H1 (cell line): ENCODE measurements around the gene IQCN. TPM values are rescaled to one million over a fixed set of nuclear protein-coding genes. Genes with fewer than 3 reads are reported as not detected.

Experiments used
- CTCF ChIA-PET: fragments of 300-600 bp; sonication (Branson Sonifier 250); formaldehyde crosslinking; loops from one replicate; lab custom pipeline; 2021; ENCODE audit not compliant: partially characterized antibody; lab: Charles Lee
- POLR2A ChIA-PET: fragments of 300-600 bp; sonication (Branson Sonifier 250); formaldehyde crosslinking; loops from one replicate; lab custom pipeline; 2021; ENCODE audit warnings: inconsistent platforms; ENCODE audit not compliant: partially characterized antibody; lab: Charles Lee
- DNase-seq, 2 experiments: peaks; one replicate each; pipeline versions ENCODE4 v3.0.0 to v3.0.0-alpha.2; 2010 to 2022; ENCODE audit warnings: low spot score in 2 of 2, low read depth in 1 of 2, mixed read lengths in 1 of 2
- FAIRE-seq: peaks from 2 replicates; lab custom pipeline; 2011; peaks lifted over from hg19 to GRCh38; lab: Jason Lieb, UNC
- H2AFZ ChIP-seq: 2 replicates; pipeline ENCODE4 v1.8.1; 2012; ENCODE audit warnings: low read length, inconsistent platforms
- H2AK5ac ChIP-seq: 2 replicates; pipeline ENCODE4 v1.6.1; 2013; ENCODE audit warnings: low read depth, low read length
- H2BK120ac ChIP-seq: replicated peaks from 2 replicates; pipeline ENCODE3; 2013; ENCODE audit warnings: low read depth, low read length, inconsistent platforms
- H2BK12ac ChIP-seq: 2 replicates; pipeline ENCODE4 v1.6.1; 2013; ENCODE audit warnings: low read depth, low read length
- H2BK15ac ChIP-seq: 2 replicates; pipeline ENCODE4 v1.6.1; 2013; ENCODE audit warnings: low read length
- H2BK20ac ChIP-seq: 2 replicates; pipeline ENCODE4 v1.6.1; 2013; ENCODE audit warnings: low read length
- H2BK5ac ChIP-seq: 2 replicates; pipeline ENCODE4 v1.6.1; 2013; ENCODE audit warnings: low read depth, low read length
- H3K14ac ChIP-seq: 2 replicates; pipeline ENCODE4 v1.6.1; 2013; ENCODE audit warnings: inconsistent platforms; ENCODE audit not compliant: insufficient read length
- H3K18ac ChIP-seq: 2 replicates; pipeline ENCODE4 v1.6.1; 2013; ENCODE audit warnings: low read length; ENCODE audit errors: extremely low read depth
- H3K23ac ChIP-seq: 2 replicates; pipeline ENCODE4 v1.6.1; 2013; ENCODE audit warnings: inconsistent platforms; ENCODE audit not compliant: insufficient read length
- H3K23me2 ChIP-seq: 2 replicates; pipeline ENCODE4 v1.6.1; 2013; ENCODE audit warnings: low read depth, low read length
- H3K27ac ChIP-seq: 2 replicates; pipeline ENCODE4 v1.6.1; 2011; ENCODE audit warnings: low read depth, low read length, inconsistent platforms
- H3K27me3 ChIP-seq, 4 experiments: replicated peaks in 1 of 4; 1 replicate in 1 of 4; 2 replicates in 3 of 4; pipeline versions ENCODE4 v1.6.1 to v1.8.1; 2011 to 2013; ENCODE audit warnings: low read length in 3 of 4, mild to moderate bottlenecking in 3 of 4, inconsistent platforms in 2 of 4, mixed read lengths in 2 of 4, moderate library complexity in 1 of 4; ENCODE audit not compliant: control insufficient read depth in 3 of 4, insufficient read depth in 3 of 4; ENCODE audit errors: extremely low read depth in 1 of 4
- H3K36me3 ChIP-seq, 4 experiments: 2 replicates each; pipeline versions ENCODE4 v1.6.1 to v1.8.1; 2011 to 2013; ENCODE audit warnings: mild to moderate bottlenecking in 4 of 4, low read length in 3 of 4, moderate library complexity in 2 of 4, control low read depth in 1 of 4, inconsistent platforms in 1 of 4; ENCODE audit not compliant: insufficient read depth in 4 of 4, control insufficient read depth in 2 of 4
- H3K4ac ChIP-seq: replicated peaks from 2 replicates; pipeline ENCODE3; 2013; ENCODE audit warnings: low read length, low read depth, mixed read lengths, inconsistent platforms; ENCODE audit not compliant: insufficient read length
- H3K4me1 ChIP-seq, 4 experiments: replicated peaks in 1 of 4; 1 replicate in 1 of 4; 2 replicates in 3 of 4; pipeline versions ENCODE4 v1.6.1 to v1.8.1; 2011 to 2013; ENCODE audit warnings: low read length in 3 of 4, inconsistent platforms in 2 of 4, mixed read lengths in 1 of 4; ENCODE audit not compliant: insufficient read depth in 4 of 4, control insufficient read depth in 3 of 4
- H3K4me2 ChIP-seq, 2 experiments: 2 replicates each; pipeline versions ENCODE4 v1.6.1 to v1.8.1; 2011 to 2013; ENCODE audit warnings: low read depth in 2 of 2, low read length in 2 of 2, control low read depth in 1 of 2, inconsistent platforms in 1 of 2, mild to moderate bottlenecking in 1 of 2; ENCODE audit not compliant: insufficient read depth in 1 of 2
- H3K4me3 ChIP-seq, 4 experiments: fragments of 200-600, 300-600 bp in 1 of 4; sonication (generic), shearing (Covaris generic), sonication (Bioruptor Twin) in 1 of 4; 2 replicates each; pipeline versions ENCODE4 v1.5.1 to v1.8.1; 2011 to 2016; ENCODE audit warnings: low read length in 4 of 4, low read depth in 3 of 4, control low read depth in 2 of 4, inconsistent platforms in 2 of 4, mild to moderate bottlenecking in 2 of 4, mixed read lengths in 1 of 4, moderate library complexity in 1 of 4; ENCODE audit not compliant: insufficient read depth in 2 of 4; ENCODE audit errors: extremely low read depth in 1 of 4
- H3K56ac ChIP-seq: replicated peaks from 2 replicates; pipeline ENCODE3; 2013; ENCODE audit warnings: low read depth, mild to moderate bottlenecking, mixed read lengths, low read length, inconsistent platforms; ENCODE audit not compliant: insufficient read length
- H3K79me1 ChIP-seq: 2 replicates; pipeline ENCODE4 v1.6.1; 2013; ENCODE audit warnings: low read depth, low read length, control low read depth
- H3K79me2 ChIP-seq, 2 experiments: 2 replicates each; pipeline versions ENCODE4 v1.6.1 to v1.8.1; 2012 to 2013; ENCODE audit warnings: low read length in 2 of 2, mild to moderate bottlenecking in 2 of 2, inconsistent platforms in 1 of 2; ENCODE audit not compliant: insufficient read depth in 2 of 2, control insufficient read depth in 1 of 2
- H3K9ac ChIP-seq, 4 experiments: replicated peaks in 1 of 4; 1 replicate in 1 of 4; 2 replicates in 3 of 4; pipeline versions ENCODE4 v1.6.1 to v1.8.1; 2011 to 2013; ENCODE audit warnings: low read depth in 3 of 4, low read length in 3 of 4, control low read depth in 2 of 4, mild to moderate bottlenecking in 2 of 4, moderate library complexity in 2 of 4, inconsistent platforms in 1 of 4; ENCODE audit errors: extremely low read depth in 1 of 4
- H3K9me3 ChIP-seq, 2 experiments: 2 replicates each; pipeline versions ENCODE4 v1.6.1 to v1.8.1; 2012 to 2013; ENCODE audit warnings: mild to moderate bottlenecking in 2 of 2, moderate library complexity in 2 of 2, control low read depth in 1 of 2, inconsistent platforms in 1 of 2, low read depth in 1 of 2, low read length in 1 of 2, mixed read lengths in 1 of 2; ENCODE audit not compliant: insufficient read depth in 2 of 2
- H4K20me1 ChIP-seq, 2 experiments: replicated peaks in 1 of 2; 2 replicates each; pipeline versions ENCODE3 to v1.8.1; 2011 to 2013; ENCODE audit warnings: inconsistent platforms in 2 of 2, low read length in 2 of 2, mild to moderate bottlenecking in 1 of 2; ENCODE audit not compliant: insufficient read depth in 2 of 2, control insufficient read depth in 1 of 2
- H4K5ac ChIP-seq: 2 replicates; pipeline ENCODE4 v1.6.1; 2013; ENCODE audit warnings: low read length, low read depth, mixed read lengths, inconsistent platforms; ENCODE audit not compliant: insufficient read length
- H4K8ac ChIP-seq: 2 replicates; pipeline ENCODE4 v1.8.0; 2013; ENCODE audit warnings: mild to moderate bottlenecking, moderate library complexity, low read length, inconsistent platforms; ENCODE audit not compliant: insufficient read depth; ENCODE audit errors: extremely low read depth
- H4K91ac ChIP-seq: replicated peaks from 2 replicates; pipeline ENCODE3; 2013; ENCODE audit warnings: low read length, mixed read lengths, inconsistent platforms; ENCODE audit not compliant: insufficient read length
- E2F6 ChIP-seq: IDR thresholded peaks from 2 replicates; pipeline ENCODE4 v1.6.1; 2012; ENCODE audit warnings: inconsistent platforms
- EGR1 ChIP-seq: IDR thresholded peaks from 2 replicates; pipeline ENCODE4 v1.6.1; 2011; ENCODE audit warnings: low read depth, low read length, borderline replicate concordance
- KDM4A ChIP-seq: IDR thresholded peaks from one replicate; pipeline ENCODE4 v1.7.1; 2012; ENCODE audit warnings: low read depth, mild to moderate bottlenecking, moderate library complexity, low read length, inconsistent platforms; ENCODE audit not compliant: severe bottlenecking
- MAFK ChIP-seq: IDR thresholded peaks from 2 replicates; pipeline ENCODE4 v1.6.1; 2012; ENCODE audit warnings: low read depth, mild to moderate bottlenecking, improper control_type of control experiment, low read length
- PHF8 ChIP-seq: fragments of 200-600 bp; sonication (generic); conservative IDR thresholded peaks from 2 replicates; pipeline ENCODE4 v1.7.1; 2012; ENCODE audit warnings: low read depth, mild to moderate bottlenecking, inconsistent platforms, low read length, moderate library complexity
- POU5F1 ChIP-seq: IDR thresholded peaks from 2 replicates; pipeline ENCODE4 v1.6.1; 2011; ENCODE audit warnings: low read depth, mild to moderate bottlenecking, low read length, moderate library complexity
- SAP30 ChIP-seq: fragments of 300-600 bp; sonication (generic); IDR thresholded peaks from 2 replicates; pipeline ENCODE4 v1.7.1; 2012; ENCODE audit warnings: low read length, moderate library complexity, mild to moderate bottlenecking, inconsistent platforms; ENCODE audit not compliant: insufficient read depth, insufficient replicate concordance
- SP4 ChIP-seq: IDR thresholded peaks from 2 replicates; pipeline ENCODE4 v1.6.1; 2012; ENCODE audit warnings: low read length, inconsistent platforms
- WGBS, 2 experiments: shearing (Covaris generic) in 1 of 2; methylation state at CpG; one replicate each; pipeline versions ENCODE4 v1.1.6 to v1.1.7; 2013 to 2015; ENCODE audit warnings: low lambda C conversion rate in 2 of 2, mixed read lengths in 2 of 2, inconsistent platforms in 1 of 2, low coverage in 1 of 2, missing lambda C conversion rate in 1 of 2; ENCODE audit not compliant: insufficient replicate concordance in 2 of 2, insufficient coverage in 1 of 2, insufficient read length in 1 of 2; ENCODE audit errors: extremely low coverage in 1 of 2, missing lambda C conversion rate in 1 of 2; 5-methylcytosine and 5-hydroxymethylcytosine counted together
- polyA plus RNA-seq, 7 experiments: library from polyadenylated mRNA; depleted of rRNA in 3 of 7; stranded (reverse) in 5 of 7; unstranded in 2 of 7; fragments of >200 nt in 5 of 7; fragments of 200-250 nt in 2 of 7; gene quantifications; 1 replicate in 5 of 7; 2 replicates in 1 of 7; 4 replicates in 1 of 7; pipeline versions ENCODE4 v1.2.1 to v1.2.3, GENCODE V29; 2011 to 2013; ENCODE audit warnings: missing spikeins in 2 of 7, mixed read lengths in 2 of 7
- total RNA-seq: library from RNA; stranded (reverse); fragmentation: NEBNext Ultra II Directional; extraction: Animal tissue kit (Norgen Biotek cat#: 25700); gene quantifications from 2 replicates; pipeline ENCODE4 v1.2.1, GENCODE V29; 2021

IQCN gene
- total and polyA plus RNA-seq, 2 of the 8 experiments (the other 6 are each of a cell fraction or from before 2014, with no cell fraction given) = 0.36 to 1.0 TPM

GRCh38 chr19:18218159-18218558 is 56.1 kb downstream of the IQCN start:
- no peak overlapping the region for H4K5ac ChIP-seq
- no peak for DNase-seq
- no peaks in the 10 kb centered on the region for H3K79me2 ChIP-seq
- no peak overlapping the region for H3K4me3 ChIP-seq
- no peak overlapping the region for H3K4me2 ChIP-seq
- FAIRE-seq = no peak
- H4K20me1 ChIP-seq = no peaks in the 10 kb centered on the region
- TF ChIP-seq MAFK (no peak), KDM4A (no peak), SAP30 (no peak), POU5F1 (no peak), PHF8 (no peak), EGR1 (no peak), SP4 (no peak), E2F6 (no peak)
- H2BK5ac ChIP-seq = no peak overlapping the region
- no peaks in the 10 kb centered on the region for H3K9me3 ChIP-seq
- H2AFZ ChIP-seq = no peak overlapping the region
- H3K4me1 ChIP-seq = peaks cover 0 to 6% (median 6%) of the 10 kb centered on the region in 4 experiments; a peak in 5 of 7 replicates
- no peak overlapping the region for H4K8ac ChIP-seq
- H3K79me1 ChIP-seq = no peaks in the 10 kb centered on the region
- ChIA-PET POLR2A (interaction anchor here (3.3 kb wide), 1 partner anchor 9 kb away, joined by 24 read pairs; no protein-coding TSS in a partner anchor), CTCF (interaction anchor here (2.0 to 8.3 kb wide), 4 partner anchors 9 to 105 kb away, joined by 5 to 87 read pairs (median 48); a partner anchor contains a TSS)
- H3K56ac ChIP-seq = no peak overlapping the region
- no peak overlapping the region for H3K4ac ChIP-seq
- no peak overlapping the region for H3K18ac ChIP-seq
- peak overlapping the region in 1 of 4 experiments; percentile 30; a peak in 1 of 7 replicates for H3K9ac ChIP-seq
- H3K23ac ChIP-seq = no peak overlapping the region
- no peak overlapping the region for H3K27ac ChIP-seq
- WGBS, 2 experiments = 94% methylated on average over 17 of the region's 17 CpGs; no CpG with 5 or more reads in 1 of the 2 experiments
- H3K27me3 ChIP-seq = no peaks in the 10 kb centered on the region
- no peak overlapping the region for H2AK5ac ChIP-seq
- no peaks in the 10 kb centered on the region for H3K36me3 ChIP-seq
- H2BK15ac ChIP-seq = no peak overlapping the region
- H3K14ac ChIP-seq = no peak overlapping the region
- no peak overlapping the region for H4K91ac ChIP-seq
- H3K23me2 ChIP-seq = no peaks in the 10 kb centered on the region; the same call in 1 of the 2 replicates
- 0 out of 2 replicates have a peak overlapping the region, but pooled peaks have one; percentile 18 for H2BK20ac ChIP-seq
- H2BK12ac ChIP-seq = no peak overlapping the region
- no peak overlapping the region for H2BK120ac ChIP-seq
